H9 (cell line): ENCODE results near the gene RYR3. TPM values are rescaled to one million over a fixed set of nuclear protein-coding genes. Genes with fewer than 3 reads are reported as not detected.

Source experiments
- DNase-seq: peaks from one replicate; pipeline ENCODE4 v3.0.0-alpha.2; 2017
- H2AFZ ChIP-seq: one replicate; pipeline ENCODE4 v1.6.1; 2013; ENCODE audit warnings: mild to moderate bottlenecking, low read length, control low read depth, moderate library complexity
- H2AK5ac ChIP-seq: 2 replicates; pipeline ENCODE4 v1.6.1; 2013; ENCODE audit warnings: low read length, control low read depth, mixed read lengths; ENCODE audit not compliant: insufficient read length
- H2BK120ac ChIP-seq: one replicate; pipeline ENCODE4 v1.6.1; 2013; ENCODE audit warnings: low read depth, mild to moderate bottlenecking, low read length, control low read depth, inconsistent platforms; ENCODE audit not compliant: poor library complexity, severe bottlenecking
- H2BK12ac ChIP-seq: 2 replicates; pipeline ENCODE4 v1.6.1; 2013; ENCODE audit warnings: low read length, control low read depth, mixed read lengths, low read depth; ENCODE audit not compliant: insufficient read length
- H2BK15ac ChIP-seq: 2 replicates; pipeline ENCODE4 v1.6.1; 2013; ENCODE audit warnings: low read depth, low read length, control low read depth
- H2BK20ac ChIP-seq: one replicate; pipeline ENCODE4 v1.6.1; 2013; ENCODE audit warnings: low read depth, mild to moderate bottlenecking, low read length, control low read depth, inconsistent platforms; ENCODE audit not compliant: poor library complexity, severe bottlenecking
- H2BK5ac ChIP-seq: 2 replicates; pipeline ENCODE4 v1.6.1; 2013; ENCODE audit warnings: low read length, control low read depth, mixed read lengths; ENCODE audit not compliant: insufficient read length
- H3K14ac ChIP-seq: 2 replicates; pipeline ENCODE4 v1.6.1; 2013; ENCODE audit warnings: low read length, control low read depth; ENCODE audit not compliant: insufficient read depth
- H3K18ac ChIP-seq: 2 replicates; pipeline ENCODE4 v1.6.1; 2013; ENCODE audit warnings: low read depth, mild to moderate bottlenecking, mixed read lengths, low read length, control low read depth; ENCODE audit not compliant: insufficient read length
- H3K23ac ChIP-seq: 2 replicates; pipeline ENCODE4 v1.6.1; 2013; ENCODE audit warnings: low read length, control low read depth, mixed read lengths, low read depth; ENCODE audit not compliant: insufficient read length
- H3K23me2 ChIP-seq: 2 replicates; pipeline ENCODE4 v1.6.1; 2013; ENCODE audit warnings: low read depth, mild to moderate bottlenecking, mixed read lengths, low read length, control low read depth; ENCODE audit not compliant: insufficient read length, poor library complexity, severe bottlenecking
- H3K27ac ChIP-seq: 2 replicates; pipeline ENCODE4 v1.5.1; 2013; ENCODE audit warnings: low read length, control low read depth, mixed read lengths, low read depth; ENCODE audit not compliant: insufficient read length
- H3K27me3 ChIP-seq: 2 replicates; pipeline ENCODE4 v1.6.1; 2013; ENCODE audit warnings: low read length, control low read depth, inconsistent platforms; ENCODE audit not compliant: insufficient read depth
- H3K4ac ChIP-seq: 2 replicates; pipeline ENCODE4 v1.6.1; 2013; ENCODE audit warnings: low read depth, mild to moderate bottlenecking, control low read depth, inconsistent platforms, low read length, moderate library complexity
- H3K4me1 ChIP-seq: 2 replicates; pipeline ENCODE4 v1.6.1; 2013; ENCODE audit warnings: low read length, control low read depth, inconsistent platforms; ENCODE audit not compliant: insufficient read depth
- H3K4me2 ChIP-seq: 2 replicates; pipeline ENCODE4 v1.6.1; 2013; ENCODE audit warnings: low read length, control low read depth, mixed read lengths; ENCODE audit not compliant: insufficient read length, insufficient read depth
- H3K56ac ChIP-seq: 2 replicates; pipeline ENCODE4 v1.6.1; 2013; ENCODE audit warnings: low read depth, mild to moderate bottlenecking, mixed read lengths, low read length, control low read depth; ENCODE audit not compliant: insufficient read length
- H3K79me1 ChIP-seq: 2 replicates; pipeline ENCODE4 v1.6.1; 2013; ENCODE audit warnings: low read depth, mild to moderate bottlenecking, moderate library complexity, low read length, control low read depth, inconsistent platforms; ENCODE audit not compliant: insufficient read depth, poor library complexity, severe bottlenecking
- H3K79me2 ChIP-seq: 2 replicates; pipeline ENCODE4 v1.6.1; 2013; ENCODE audit warnings: low read length, control low read depth, inconsistent platforms; ENCODE audit not compliant: insufficient read depth
- H3K9ac ChIP-seq: 2 replicates; pipeline ENCODE4 v1.6.1; 2013; ENCODE audit warnings: low read length, control low read depth, mixed read lengths; ENCODE audit not compliant: insufficient read length; ENCODE audit errors: extremely low read depth
- H3K9me3 ChIP-seq: one replicate; pipeline ENCODE4 v1.6.1; 2013; ENCODE audit warnings: low read depth, low read length, inconsistent platforms; ENCODE audit not compliant: control insufficient read depth
- H3T11ph ChIP-seq: one replicate; pipeline ENCODE4 v1.6.1; 2013; ENCODE audit warnings: mild to moderate bottlenecking, low read length, control low read depth, inconsistent platforms
- H4K20me1 ChIP-seq: one replicate; pipeline ENCODE4 v1.6.1; 2013; ENCODE audit not compliant: control insufficient read depth, insufficient read length, insufficient read depth
- H4K5ac ChIP-seq: 2 replicates; pipeline ENCODE4 v1.6.1; 2013; ENCODE audit warnings: low read depth, mild to moderate bottlenecking, mixed read lengths, low read length, control low read depth; ENCODE audit not compliant: insufficient read length
- H4K8ac ChIP-seq: replicated peaks from 2 replicates; pipeline ENCODE4 v1.6.1; 2013; ENCODE audit warnings: low read length, control low read depth, mixed read lengths, low read depth; ENCODE audit not compliant: insufficient read length
- H4K91ac ChIP-seq: 2 replicates; pipeline ENCODE4 v1.6.1; 2013; ENCODE audit warnings: low read depth, mild to moderate bottlenecking, moderate library complexity, mixed read lengths, low read length, control low read depth; ENCODE audit not compliant: insufficient read length
- H3K27ac Mint-ChIP-seq, 3 experiments: 2 replicates in 2 of 3; 3 replicates in 1 of 3; pipeline ENCODE4 v1.8.0; 2020 to 2021; ENCODE audit warnings: mixed read lengths in 3 of 3, mild to moderate bottlenecking in 1 of 3, moderate library complexity in 1 of 3
- H3K27me3 Mint-ChIP-seq: 2 replicates; pipeline ENCODE4 v1.8.0; 2021; ENCODE audit warnings: low read depth, mild to moderate bottlenecking, moderate library complexity, mixed read lengths
- H3K36me3 Mint-ChIP-seq, 3 experiments: 2 replicates in 2 of 3; 3 replicates in 1 of 3; pipeline ENCODE4 v1.8.0; 2020 to 2021; ENCODE audit warnings: low read depth in 3 of 3, mixed read lengths in 3 of 3; ENCODE audit not compliant: insufficient read depth in 1 of 3
- H3K4me1 Mint-ChIP-seq, 2 experiments: 2 replicates each; pipeline ENCODE4 v1.8.0; 2020; ENCODE audit warnings: mixed read lengths in 2 of 2
- H3K4me3 Mint-ChIP-seq, 2 experiments: 2 replicates in 1 of 2; 3 replicates in 1 of 2; pipeline ENCODE4 v1.8.0; 2020 to 2021; ENCODE audit warnings: mild to moderate bottlenecking in 2 of 2, mixed read lengths in 2 of 2, moderate library complexity in 1 of 2
- H3K9me3 Mint-ChIP-seq, 2 experiments: 2 replicates in 1 of 2; 3 replicates in 1 of 2; pipeline ENCODE4 v1.8.0; 2020; ENCODE audit warnings: mild to moderate bottlenecking in 2 of 2, mixed read lengths in 2 of 2, moderate library complexity in 1 of 2
- WGBS: extraction: QIAGEN DNeasy Blood & Tissue Kit; methylation state at CpG from one replicate; pipeline ENCODE4 v1.1.7; 2013; ENCODE audit warnings: missing lambda C conversion rate, low lambda C conversion rate, mixed read lengths; ENCODE audit not compliant: insufficient read length; ENCODE audit errors: extremely low coverage; 5-methylcytosine and 5-hydroxymethylcytosine counted together
- total RNA-seq: library from RNA; stranded (reverse); gene quantifications from 2 replicates; pipeline ENCODE4 v1.2.1, GENCODE V29; 2021
- TF ChIP-seq, protein P1 (sequence below): fragments of 200-600 bp; sonication (generic); conservative IDR thresholded peaks from 3 replicates; pipeline ENCODE4 v1.8.0; 2021; ENCODE audit warnings: antibody characterized with exemption, mild to moderate bottlenecking

RYR3 gene
- total RNA-seq, 1 experiment from 2014 or later, result 0.85 TPM

DNA sequence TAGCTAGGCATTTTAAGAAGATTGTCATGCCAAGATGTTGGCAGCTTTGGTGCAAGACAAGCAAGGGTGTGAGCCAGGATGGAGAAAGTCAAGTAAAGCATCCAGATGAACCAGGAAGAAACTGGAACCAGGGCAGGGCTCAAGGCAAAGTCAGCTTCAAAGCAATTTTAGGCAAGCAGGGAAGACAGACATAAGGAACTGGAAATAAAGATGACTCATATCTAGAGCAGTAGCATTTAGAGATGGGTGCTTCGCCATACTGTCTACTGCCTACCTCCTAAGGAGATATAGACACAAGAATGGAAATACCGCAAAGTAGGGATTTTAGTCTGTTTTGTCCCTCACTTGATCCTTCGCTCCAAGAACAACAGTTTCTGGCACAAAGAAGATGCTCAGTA, 59.9 kb downstream of the RYR3 start:
- Histone ChIP-seq H3K4ac (no peak overlapping the region), H3K27me3 (no peaks in the 10 kb centered on the region), H4K20me1 (no peaks in the 10 kb centered on the region), H3K23ac (no peak overlapping the region), H2BK12ac (no peak overlapping the region), H3K27ac (no peak overlapping the region), H2BK15ac (no peak overlapping the region), H4K5ac (no peak overlapping the region), H3K79me1 (no peaks in the 10 kb centered on the region), H2AK5ac (no peak overlapping the region), H3K4me1 (no peaks in the 10 kb centered on the region), H3K9me3 (no peaks in the 10 kb centered on the region), H3K56ac (no peak overlapping the region), H2BK5ac (no peak overlapping the region), H3K18ac (no peak overlapping the region), H2AFZ (no peak overlapping the region), H2BK20ac (no peak overlapping the region), H2BK120ac (no peak overlapping the region), H3K79me2 (no peaks in the 10 kb centered on the region), H3T11ph (no peak overlapping the region), H4K8ac (no peak overlapping the region), H4K91ac (no peak overlapping the region), H3K23me2 (no peaks in the 10 kb centered on the region), H3K14ac (no peak overlapping the region), H3K9ac (no peak overlapping the region), H3K4me2 (no peak overlapping the region)
- Mint-ChIP-seq H3K4me3 (no peak overlapping the region), H3K27me3 (peaks cover 2% of the 10 kb centered on the region; the same call in 1 of the 2 replicates), H3K9me3 (no peaks in the 10 kb centered on the region), H3K4me1 (no peaks in the 10 kb centered on the region), H3K27ac (no peak overlapping the region), H3K36me3 (no peaks in the 10 kb centered on the region)
- TF ChIP-seq, protein P1, sequence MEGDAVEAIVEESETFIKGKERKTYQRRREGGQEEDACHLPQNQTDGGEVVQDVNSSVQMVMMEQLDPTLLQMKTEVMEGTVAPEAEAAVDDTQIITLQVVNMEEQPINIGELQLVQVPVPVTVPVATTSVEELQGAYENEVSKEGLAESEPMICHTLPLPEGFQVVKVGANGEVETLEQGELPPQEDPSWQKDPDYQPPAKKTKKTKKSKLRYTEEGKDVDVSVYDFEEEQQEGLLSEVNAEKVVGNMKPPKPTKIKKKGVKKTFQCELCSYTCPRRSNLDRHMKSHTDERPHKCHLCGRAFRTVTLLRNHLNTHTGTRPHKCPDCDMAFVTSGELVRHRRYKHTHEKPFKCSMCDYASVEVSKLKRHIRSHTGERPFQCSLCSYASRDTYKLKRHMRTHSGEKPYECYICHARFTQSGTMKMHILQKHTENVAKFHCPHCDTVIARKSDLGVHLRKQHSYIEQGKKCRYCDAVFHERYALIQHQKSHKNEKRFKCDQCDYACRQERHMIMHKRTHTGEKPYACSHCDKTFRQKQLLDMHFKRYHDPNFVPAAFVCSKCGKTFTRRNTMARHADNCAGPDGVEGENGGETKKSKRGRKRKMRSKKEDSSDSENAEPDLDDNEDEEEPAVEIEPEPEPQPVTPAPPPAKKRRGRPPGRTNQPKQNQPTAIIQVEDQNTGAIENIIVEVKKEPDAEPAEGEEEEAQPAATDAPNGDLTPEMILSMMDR, result no peak
- DNase-seq, result no peak
- no CpG with 5 or more reads among the region's 3 CpGs for WGBS
